ENCODE measurements around the gene IFT43.

The IFT43 gene

GRCh38 chr14:76133103-76133502, 147.5 kb downstream of the IFT43 start:
- no peaks in the 10 kb centered on the region for H3K36me3 ChIP-seq (ENCODE audit: insufficient read depth, low read length)
- H3K4me1 ChIP-seq (ENCODE audit: insufficient read depth, low read length) = no peaks in the 10 kb centered on the region
- H3K9ac ChIP-seq (ENCODE audit: low read depth, low read length) = no peak overlapping the region
- no peaks in the 10 kb centered on the region; the same call in 1 of the 2 replicates for H3K9me3 ChIP-seq (ENCODE audit: control insufficient read depth, insufficient read depth, low read length)
